Measurements from ENCODE around the gene GTF2A1.

Gene GTF2A1

GRCh38 chr14:81220830-81221578 is at the start of gene GTF2A1:
Gene GTF2A1, minus strand, starts transcription at chr14:81220959. Its CDS starts 441 bp downstream, at chr14:81220518.
- peak; percentile 93 for DNase-seq (ENCODE audit: low spot score)
- ChIA-PET POLR2A (ENCODE audit: low non-redundant PET) (interaction anchor here (0.5 to 0.6 kb wide), 2 partner anchors 109 to 1009 kb away, joined by 3 read pairs; no protein-coding TSS in a partner anchor), CTCF (interaction anchor here (0.6 to 1.3 kb wide), 5 partner anchors 49 to 270 kb away, joined by 3 to 4 read pairs (median 4); no protein-coding TSS in a partner anchor)
- TF ChIP-seq CTCF (conservative IDR thresholded peaks at IDR 0.05; ENCODE audit: low read depth) = no peak
- H3K27ac ChIP-seq = peak within 1 kb of the TSS; percentile 100

- peak overlapping the region; percentile 60 for H3K27ac ChIP-seq
- CTCF ChIA-PET = interaction anchor here (0.6 to 4.0 kb wide), 10 partner anchors 9 to 194 kb away, joined by 3 to 41 read pairs (median 4); partner anchors contain the start of gene GTF2A1
- TF ChIP-seq CTCF (conservative IDR thresholded peaks at IDR 0.05; ENCODE audit: low read depth) = no peak
- POLR2A ChIA-PET (ENCODE audit: low non-redundant PET) = no interaction called here
- DNase-seq (ENCODE audit: low spot score) = no peak
These were observed 49.2 kb upstream of the GTF2A1 start for GRCh38 chr14:81269979-81270375.

GRCh38 chr14:81269100-81269978 is 48.6 kb upstream of the GTF2A1 start:
- ChIA-PET POLR2A (ENCODE audit: low non-redundant PET) (no interaction called here), CTCF (interaction anchor here (0.6 to 4.0 kb wide), 14 partner anchors 9 to 195 kb away, joined by 3 to 41 read pairs (median 4); partner anchors contain the start of gene GTF2A1)
- peak; percentile 84 for DNase-seq (ENCODE audit: low spot score)
- H3K27ac ChIP-seq = no peak overlapping the region
- TF ChIP-seq CTCF (conservative IDR thresholded peaks at IDR 0.05; ENCODE audit: low read depth) = peak; percentile 83

- H3K27ac ChIP-seq = no peak overlapping the region
- DNase-seq (ENCODE audit: low spot score) = no peak
- POLR2A ChIA-PET (ENCODE audit: low non-redundant PET) = no interaction called here
- TF ChIP-seq CTCF (conservative IDR thresholded peaks at IDR 0.05; ENCODE audit: low read depth) = no peak
- CTCF ChIA-PET = interaction anchor here (0.7 to 4.0 kb wide), 3 partner anchors 21 to 186 kb away, joined by 3 to 41 read pairs (median 7); no protein-coding TSS in a partner anchor
These were observed 47.3 kb upstream of the GTF2A1 start for GRCh38 chr14:81268016-81268416.

GRCh38 chr14:81265636-81266169 is 44.9 kb upstream of the GTF2A1 start:
- ChIA-PET CTCF (no interaction called here), POLR2A (ENCODE audit: low non-redundant PET) (no interaction called here)
- DNase-seq (ENCODE audit: low spot score) = no peak
- no peak overlapping the region for H3K27ac ChIP-seq
- no peak for TF ChIP-seq CTCF (conservative IDR thresholded peaks at IDR 0.05; ENCODE audit: low read depth)

- TF ChIP-seq CTCF (conservative IDR thresholded peaks at IDR 0.05; ENCODE audit: low read depth) = no peak
- H3K27ac ChIP-seq = no peak overlapping the region
- no peak for DNase-seq (ENCODE audit: low spot score)
- ChIA-PET POLR2A (ENCODE audit: low non-redundant PET) (no interaction called here), CTCF (no interaction called here)
These were observed 43.9 kb upstream of the GTF2A1 start for GRCh38 chr14:81264671-81265070.

Data from RWPE1 (cell line).